GM13977 (cell line): ENCODE data around the gene NR2F1-AS1.

Experiments
- DNase-seq: peaks from one replicate; pipeline ENCODE4 v3.0.0; 2012; ENCODE audit warnings: low spot score
- CTCF ChIP-seq: IDR thresholded peaks from 2 replicates; pipeline ENCODE4 v1.5.1; 2012; ENCODE audit warnings: mild to moderate bottlenecking, control low read depth; ENCODE audit not compliant: insufficient read depth; ENCODE audit errors: extremely low read depth, missing control alignments
- in situ Hi-C: fragments of 300-500 bp; cut with MboI; formaldehyde crosslinking; loops from one replicate; pipeline ENCODE4 v1.12.0; 2022; ENCODE audit warnings: low sequenced_read_pairs, low pct_unique_long_range_greater_than_20kb, mixed read lengths, inconsistent platforms; ENCODE audit not compliant: unreplicated experiment

Gene NR2F1-AS1

DNA sequence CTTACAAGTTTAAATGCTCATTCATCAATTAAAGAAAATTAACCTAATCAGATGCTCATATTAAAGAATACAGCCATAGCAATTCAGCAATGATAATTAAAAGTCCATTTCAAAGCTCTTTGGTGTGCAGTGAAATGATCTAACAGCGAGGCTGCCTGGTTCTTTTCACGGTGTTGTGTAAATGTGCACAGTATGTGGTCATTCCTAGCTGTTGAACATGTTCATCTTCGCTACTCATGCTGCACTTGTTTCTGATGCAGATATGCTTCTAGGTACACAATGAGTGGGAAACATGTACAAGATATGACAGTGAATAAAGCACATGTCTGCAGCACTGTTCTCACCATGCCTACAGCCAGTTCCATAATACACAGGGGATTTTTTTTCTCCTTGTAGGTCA lies 163.5 kb downstream of the NR2F1-AS1 start:
- no peak for DNase-seq
- no peak for TF ChIP-seq CTCF
- in situ Hi-C loops = no loop called here

GRCh38 chr5:93415819-93416218 lies 165.2 kb downstream of the NR2F1-AS1 start:
- no peak for TF ChIP-seq CTCF
- DNase-seq = no peak
- in situ Hi-C loops = no loop called here

DNA sequence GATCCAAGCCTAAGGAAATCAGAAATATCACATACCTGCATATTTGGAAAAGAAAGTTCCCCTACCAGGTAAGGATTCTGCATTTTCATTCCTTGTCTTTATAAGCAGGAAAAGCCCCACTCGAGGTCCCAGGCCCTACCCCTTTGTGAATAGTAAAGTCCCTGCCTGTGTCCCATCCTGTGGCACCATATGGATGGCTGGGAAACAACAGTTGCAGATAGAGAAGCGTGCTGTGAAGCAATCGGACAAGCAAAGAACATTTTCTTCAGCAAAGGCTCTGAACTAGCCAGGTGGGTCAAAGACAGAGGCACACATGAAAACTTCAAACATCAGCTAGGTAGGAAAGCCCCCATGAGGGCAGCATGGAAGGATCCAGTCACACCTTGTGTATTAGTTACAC lies 169.3 kb downstream of the NR2F1-AS1 start:
- TF ChIP-seq CTCF = no peak
- in situ Hi-C loops = no loop called here
- DNase-seq = no peak

DNA sequence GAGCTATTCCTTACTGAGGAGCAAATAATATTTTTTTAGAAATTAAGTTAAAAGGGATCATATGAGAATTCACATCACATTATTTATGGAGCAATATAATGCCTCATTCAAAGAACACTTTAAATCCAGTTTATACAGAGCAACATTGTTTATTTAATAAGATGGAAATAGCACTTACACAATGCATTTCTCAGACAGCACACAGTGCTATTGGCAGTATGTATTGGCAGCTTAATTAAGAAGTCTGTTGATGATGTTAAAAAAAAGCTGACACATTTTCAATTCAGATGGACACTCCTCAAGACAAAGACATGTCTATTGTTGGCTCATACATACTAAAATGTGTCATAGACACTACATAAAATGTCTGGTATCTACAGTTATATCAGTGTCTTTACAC lies 171.3 kb downstream of the NR2F1-AS1 start:
- no peak for TF ChIP-seq CTCF
- in situ Hi-C loops = no loop called here
- DNase-seq = no peak

DNA sequence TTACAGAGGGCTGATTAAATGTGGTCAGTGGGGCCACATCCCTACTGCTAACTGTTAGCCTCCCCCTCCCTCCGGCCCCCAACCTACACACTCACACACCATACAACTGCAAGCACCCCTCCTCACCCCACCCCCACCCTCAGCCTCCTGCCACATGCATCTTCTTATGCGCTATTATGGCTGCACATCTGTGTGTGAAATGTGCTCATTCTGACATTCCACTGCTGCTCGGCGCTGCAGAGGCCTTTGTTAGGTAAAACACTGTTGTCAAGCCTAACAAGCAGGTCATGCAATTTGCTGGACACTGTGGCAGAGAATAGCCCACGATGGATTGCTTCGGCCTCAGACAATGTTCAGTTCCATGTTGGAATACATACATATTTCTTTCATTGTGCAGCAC lies 173.6 kb downstream of the NR2F1-AS1 start:
- no peak for DNase-seq
- no peak for TF ChIP-seq CTCF
- in situ Hi-C loops = no loop called here

- in situ Hi-C loops = no loop called here
- no peak for DNase-seq
- no peak for TF ChIP-seq CTCF
These were observed 174.0 kb downstream of the NR2F1-AS1 start for GRCh38 chr5:93406971-93407401.

- in situ Hi-C loops = no loop called here
These were observed 176.8 kb downstream of the NR2F1-AS1 start for GRCh38 chr5:93404246-93404645.

More at GRCh38 chr5:93404246-93404645, 176.8 kb downstream of the NR2F1-AS1 start:
- TF ChIP-seq CTCF = no peak
- DNase-seq = no peak
